OCI-LY3 (cell line): ENCODE data around the gene EIF5.
A peak's percentile ranks its signal among the peaks of the same experiment; 100 is the strongest.

ENCODE experiments used
- H2AFZ ChIP-seq: fragments of 200-600, 300-600 bp; shearing (Covaris generic); 2 replicates; pipeline ENCODE4 v1.6.0; 2014; ENCODE audit warnings: antibody characterized with exemption, low read depth, low read length
- H3K27ac ChIP-seq: fragments of 200-600, 300-600 bp; sonication (generic); 2 replicates; pipeline ENCODE4 v1.5.1; 2014; ENCODE audit warnings: mild to moderate bottlenecking, low read length, moderate library complexity, mixed read lengths
- H3K27me3 ChIP-seq: fragments of 200-600, 300-600 bp; sonication (generic); 2 replicates; pipeline ENCODE4 v1.6.1; 2014; ENCODE audit warnings: low read depth, low read length, mixed read lengths
- H3K36me3 ChIP-seq: fragments of 200-600, 300-600 bp; sonication (generic); replicated peaks from 2 replicates; pipeline ENCODE3; 2014; ENCODE audit warnings: low read depth, low read length, mixed read lengths
- H3K4me1 ChIP-seq: fragments of 300-600, 200-600 bp; sonication (generic); 2 replicates; pipeline ENCODE4 v1.6.1; 2014; ENCODE audit warnings: low read length, mixed read lengths
- H3K4me2 ChIP-seq: fragments of 200-600, 300-600 bp; sonication (generic); 2 replicates; pipeline ENCODE4 v1.6.1; 2014; ENCODE audit warnings: low read length, mixed read lengths
- H3K4me3 ChIP-seq: fragments of 300-600, 200-600 bp; sonication (generic); 2 replicates; pipeline ENCODE4 v1.5.1; 2014; ENCODE audit warnings: antibody characterized with exemption, mild to moderate bottlenecking, low read length, moderate library complexity
- H3K79me2 ChIP-seq: fragments of 300-600, 200-600 bp; shearing (Covaris generic); 2 replicates; pipeline ENCODE4 v1.6.1; 2014; ENCODE audit warnings: mild to moderate bottlenecking, low read length, mixed read lengths
- H3K9ac ChIP-seq: fragments of 300-600, 200-600 bp; shearing (Covaris generic); 2 replicates; pipeline ENCODE4 v1.6.0; 2014; ENCODE audit warnings: mild to moderate bottlenecking, low read length, moderate library complexity
- H3K9me3 ChIP-seq: fragments of 200-600, 300-600 bp; shearing (Covaris generic); 2 replicates; pipeline ENCODE4 v1.6.1; 2014; ENCODE audit warnings: low read length, mixed read lengths; ENCODE audit not compliant: insufficient read depth
- H4K20me1 ChIP-seq: fragments of 200-600, 300-600 bp; sonication (generic); 2 replicates; pipeline ENCODE4 v1.6.1; 2016; ENCODE audit warnings: low read length, mixed read lengths; ENCODE audit not compliant: insufficient read depth
- CTCF ChIP-seq: fragments of 200-600, 300-600 bp; sonication (generic); IDR thresholded peaks from 2 replicates; pipeline ENCODE4 v1.5.1; 2014; ENCODE audit warnings: antibody characterized with exemption, low read length, low read depth
- EZH2phosphoT487 ChIP-seq: fragments of 200-600 bp; shearing (Covaris generic); IDR thresholded peaks from 2 replicates; pipeline ENCODE4 v1.6.1; 2018; ENCODE audit warnings: antibody characterized with exemption, mixed run types, low read depth

Gene EIF5

DNA sequence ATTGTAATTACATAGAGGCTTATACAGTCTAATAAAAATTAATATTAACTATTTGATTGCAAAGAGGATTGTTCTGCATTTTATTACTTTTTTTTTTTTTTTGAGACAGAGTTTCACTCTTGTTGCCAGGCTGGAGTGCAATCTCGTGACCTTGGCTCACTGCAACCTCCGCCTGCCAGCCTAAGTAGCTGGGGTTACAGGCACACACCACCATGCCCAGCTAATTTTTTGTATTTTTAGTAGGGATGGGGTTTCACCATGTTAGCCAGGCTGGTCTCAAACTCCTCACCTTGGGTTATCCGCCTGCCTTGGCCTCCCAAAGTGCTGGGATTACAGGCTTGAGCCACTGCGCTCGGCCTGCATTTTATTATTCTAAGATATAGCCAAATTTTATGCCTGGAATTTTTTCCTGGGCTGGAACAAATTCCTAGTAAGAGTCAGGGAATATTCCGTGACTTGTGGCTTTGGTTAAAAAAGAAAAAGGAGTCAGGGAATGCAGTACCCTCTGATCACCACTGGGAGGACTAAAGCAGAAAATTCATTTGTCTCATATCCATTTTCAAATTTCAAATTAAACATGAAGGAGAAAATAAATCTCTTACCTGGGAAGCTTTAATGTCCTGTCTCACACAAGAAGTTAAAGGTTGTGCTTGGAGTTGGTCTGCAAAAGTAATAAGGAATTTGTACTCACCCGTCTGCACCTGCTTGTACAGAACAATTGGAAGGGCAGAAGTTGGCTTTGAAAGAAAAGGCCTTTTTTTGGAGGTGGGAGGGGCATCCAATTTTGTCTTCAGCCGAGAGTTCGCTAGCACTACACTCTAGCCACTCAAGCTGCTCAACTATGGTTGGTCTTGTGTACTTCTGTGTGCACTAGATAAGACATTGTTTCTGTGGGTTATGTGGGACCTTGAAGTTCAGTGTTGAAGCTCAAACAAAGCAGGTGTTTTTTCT, 59.9 kb downstream of the EIF5 start:
- Histone ChIP-seq H3K9me3 (no peaks in the 10 kb centered on the region), H3K4me2 (peak overlapping the region; percentile 11; the same call in 1 of the 2 replicates), H3K27me3 (no peaks in the 10 kb centered on the region), H3K9ac (no peak overlapping the region), H3K4me1 (peaks cover 35% of the 10 kb centered on the region), H3K36me3 (peaks cover 2% of the 10 kb centered on the region), H4K20me1 (peaks cover 78% of the 10 kb centered on the region), H2AFZ (no peak overlapping the region), H3K79me2 (peaks cover 99% of the 10 kb centered on the region), H3K4me3 (no peak overlapping the region), H3K27ac (no peak overlapping the region)
- TF ChIP-seq CTCF, result peak; percentile 55
- no peak for TF ChIP-seq EZH2phosphoT487
